ENCODE measurements around the gene PARVA. TPM values are rescaled to one million over a fixed set of nuclear protein-coding genes. Genes with fewer than 3 reads are reported as not detected.

The PARVA gene
- total RNA-seq, 1 experiment from 2014 or later, result 37.1 TPM

GRCh38 chr11:12546660-12547059 is 169.3 kb downstream of the PARVA start:
- DNase-seq (ENCODE audit: low spot score), result no peak

GRCh38 chr11:12547953-12548650 is 170.7 kb downstream of the PARVA start:
- DNase-seq (ENCODE audit: low spot score), result no peak

DNA sequence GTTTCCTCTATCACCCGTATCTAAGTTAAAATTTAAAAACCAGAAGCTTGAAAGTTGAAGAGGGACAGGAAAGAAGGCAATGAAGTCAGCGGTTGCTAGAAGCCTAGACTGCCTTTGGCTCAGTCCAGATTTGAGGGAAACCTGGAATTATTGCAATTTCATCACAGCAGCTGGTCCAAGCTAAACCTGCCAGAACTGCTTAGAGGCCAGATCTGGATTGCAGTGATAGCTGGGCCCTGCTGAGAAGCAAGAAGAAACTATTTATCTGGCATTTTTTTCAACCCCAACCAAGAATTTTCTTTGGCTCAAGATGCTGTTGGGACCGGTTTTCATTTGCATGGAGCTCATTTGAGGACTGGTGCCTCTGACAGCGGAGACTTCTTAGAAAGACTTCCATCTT is 175.3 kb downstream of the PARVA start:
- no peak for DNase-seq (ENCODE audit: low spot score)

- no peak for DNase-seq (ENCODE audit: low spot score)
Observed at GRCh38 chr11:12554122-12554521, 176.8 kb downstream of the PARVA start.

GRCh38 chr11:12556155-12556554 is 178.8 kb downstream of the PARVA start:
- DNase-seq (ENCODE audit: low spot score), result no peak

GRCh38 chr11:12556788-12557384 is 179.5 kb downstream of the PARVA start:
- DNase-seq (ENCODE audit: low spot score), result peak; percentile 95

- DNase-seq (ENCODE audit: low spot score), result no peak
Observed at GRCh38 chr11:12559011-12559410, 181.6 kb downstream of the PARVA start.

- DNase-seq (ENCODE audit: low spot score), result no peak
Observed at GRCh38 chr11:12560362-12560761, 183.0 kb downstream of the PARVA start.

DNA sequence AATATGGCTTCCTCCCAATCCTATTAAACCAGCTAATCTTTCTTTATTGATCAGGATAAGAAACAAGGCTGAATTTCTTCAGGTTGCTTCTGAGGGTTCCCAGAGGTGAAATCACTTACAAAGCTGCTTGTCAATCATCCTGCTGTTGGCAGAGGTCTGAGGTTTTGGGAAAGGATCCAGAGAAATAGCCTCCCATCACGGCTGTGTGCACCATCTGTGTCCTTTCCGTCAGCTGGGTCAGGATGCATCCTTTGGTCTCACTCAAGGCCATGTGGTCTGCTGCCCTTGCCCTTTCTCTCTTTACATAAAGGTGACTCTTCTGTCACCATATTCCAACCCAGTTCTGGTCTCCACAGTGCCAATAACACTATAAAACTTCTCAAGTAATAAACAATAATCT is 183.5 kb downstream of the PARVA start:
- no peak for DNase-seq (ENCODE audit: low spot score)

DNA sequence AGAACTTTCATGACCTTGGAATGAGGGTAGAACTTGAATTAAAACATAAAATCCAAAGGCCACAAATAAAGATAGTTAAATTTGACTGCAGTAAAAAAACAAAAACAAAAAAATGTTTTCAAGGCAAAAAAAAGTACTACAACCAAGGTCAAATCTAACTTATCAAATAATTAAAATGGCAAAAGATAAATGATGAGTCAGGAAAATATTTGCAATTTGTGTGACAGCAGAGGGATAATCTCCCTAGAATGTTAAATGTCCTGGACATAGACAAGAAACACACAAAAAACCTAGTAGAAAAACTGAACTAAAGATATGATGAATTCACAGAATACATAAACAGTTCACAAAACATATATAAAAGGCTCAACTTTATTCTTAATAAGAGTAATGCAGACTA is 186.6 kb downstream of the PARVA start:
- DNase-seq (ENCODE audit: low spot score), result no peak

- DNase-seq (ENCODE audit: low spot score), result no peak
Observed at GRCh38 chr11:12565406-12565805, 188.0 kb downstream of the PARVA start.

- no peak for DNase-seq (ENCODE audit: low spot score)
Observed at GRCh38 chr11:12567746-12568460, 190.5 kb downstream of the PARVA start.

DNA sequence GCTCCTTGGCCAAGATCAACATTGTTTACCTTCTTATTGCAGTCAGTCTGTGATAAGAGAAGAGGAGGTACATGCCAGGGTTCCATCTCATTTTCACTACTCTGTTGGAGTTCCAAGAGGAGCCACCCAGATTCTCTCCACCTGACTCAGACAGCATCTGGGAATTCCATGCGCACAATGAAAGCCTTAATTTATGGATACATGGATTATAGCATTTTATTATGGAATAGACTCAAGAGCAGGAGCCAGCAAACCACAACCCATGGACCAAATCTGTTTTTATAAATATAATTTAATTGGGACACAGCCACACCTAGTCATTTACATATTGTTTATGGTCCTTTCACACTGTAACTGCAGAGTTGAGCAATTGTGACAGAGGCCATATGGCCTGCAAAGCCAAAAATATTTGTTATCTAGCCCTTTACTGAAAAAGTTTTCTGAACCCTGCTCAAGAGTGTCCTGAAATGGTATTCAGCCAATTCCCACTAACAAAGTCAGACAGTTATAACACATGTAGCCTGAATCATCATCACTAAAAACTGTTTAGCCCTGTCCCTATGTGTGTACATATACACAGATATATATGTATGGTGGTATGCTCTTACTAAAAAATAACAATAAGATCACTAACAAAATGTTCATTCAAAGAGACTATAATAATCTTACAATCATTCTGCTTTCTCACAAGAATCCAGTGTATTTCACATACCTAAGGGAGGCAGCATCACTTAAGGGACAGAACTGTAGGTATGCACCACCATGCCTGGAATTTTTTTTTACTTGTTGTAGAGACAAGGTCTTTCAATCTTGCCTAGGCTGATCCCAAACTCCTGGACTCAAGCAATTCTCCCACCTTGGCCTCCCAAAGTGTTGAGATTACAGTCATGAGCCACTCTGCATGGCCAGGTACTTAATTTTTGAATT is 192.4 kb downstream of the PARVA start:
- no peak for DNase-seq (ENCODE audit: low spot score)

- DNase-seq (ENCODE audit: low spot score), result no peak
Observed at GRCh38 chr11:12573707-12574485, 196.5 kb downstream of the PARVA start.

- no peak for DNase-seq (ENCODE audit: low spot score)
Observed at GRCh38 chr11:12577725-12578644, 200.6 kb downstream of the PARVA start.

DNA sequence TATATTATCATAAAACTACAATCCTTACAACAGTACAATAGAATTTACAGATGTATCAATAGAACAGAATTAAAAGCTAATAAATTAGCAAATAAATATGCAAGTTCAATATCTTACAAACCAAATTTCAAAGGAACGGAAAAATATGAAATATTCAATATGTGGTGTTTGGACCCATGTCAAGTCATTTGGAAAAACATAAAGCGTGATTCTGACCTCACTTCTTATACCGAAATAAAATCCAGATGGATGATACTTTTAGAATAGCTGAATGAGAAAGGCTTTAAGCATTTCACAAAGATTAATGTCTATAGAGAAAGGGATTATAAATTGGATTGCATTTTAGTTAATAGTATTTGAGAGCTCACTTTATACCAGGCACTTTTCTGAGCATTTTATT is 204.0 kb downstream of the PARVA start:
- DNase-seq (ENCODE audit: low spot score), result no peak

DNA sequence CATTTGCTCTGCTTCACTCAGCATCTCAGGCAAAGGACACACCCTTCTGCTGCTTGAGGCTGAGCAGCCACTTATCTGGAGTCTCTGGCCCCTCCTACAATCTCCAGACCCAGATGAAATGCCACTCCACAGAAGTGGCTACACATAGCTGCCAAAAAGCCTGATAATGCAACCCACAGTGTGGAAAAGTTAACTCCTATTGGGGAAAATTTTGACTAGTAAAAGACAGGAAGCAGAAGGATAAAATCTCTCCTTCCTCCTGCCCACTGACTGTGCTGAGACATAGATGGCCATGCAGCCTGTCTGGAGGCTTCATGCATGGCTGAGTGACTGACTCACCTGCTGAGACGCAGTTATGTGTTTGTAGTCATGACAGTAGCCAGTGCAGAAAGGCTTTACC is 204.6 kb downstream of the PARVA start:
- peak; percentile 61 for DNase-seq (ENCODE audit: low spot score)
